GM18868 (cell line): ENCODE data around the gene CIB4.

Experiments used
- ATAC-seq: cut with Tn5 transposase; IDR thresholded peaks from one replicate; pipeline ENCODE4 v1.9.1; 2021; ENCODE audit warnings: mild to moderate bottlenecking, moderate library complexity; ENCODE audit not compliant: unreplicated experiment

Gene CIB4

GRCh38 chr2:26584191-26584590 lies 57.0 kb downstream of the CIB4 start:
- ATAC-seq, result no peak

DNA sequence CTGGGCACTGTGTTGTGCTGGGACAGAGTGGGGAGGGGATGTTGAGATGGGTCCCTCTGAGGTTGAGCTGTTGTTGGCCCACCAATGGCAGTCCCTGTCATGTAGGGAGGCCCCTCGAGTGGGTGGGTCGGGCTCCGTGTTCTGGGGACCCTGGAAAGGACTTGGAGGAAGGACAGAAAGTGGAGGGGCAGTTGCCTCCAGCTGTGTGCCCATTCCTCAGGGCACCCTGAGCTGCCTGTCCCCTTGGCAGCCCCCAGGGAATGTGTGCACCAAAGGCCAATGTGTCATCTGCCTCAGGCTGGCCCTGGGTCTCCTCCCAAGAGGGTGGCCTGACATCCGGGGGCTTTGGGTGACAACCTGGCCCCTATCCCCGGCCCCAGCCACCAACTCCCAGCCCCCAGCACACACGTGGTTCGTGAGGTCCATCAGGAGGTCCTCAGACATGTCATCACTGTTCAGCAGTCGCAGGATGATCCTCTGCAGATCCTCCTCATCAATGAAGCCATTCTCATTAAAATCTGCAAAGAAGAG lies 57.7 kb downstream of the CIB4 start:
- ATAC-seq, result no peak

DNA sequence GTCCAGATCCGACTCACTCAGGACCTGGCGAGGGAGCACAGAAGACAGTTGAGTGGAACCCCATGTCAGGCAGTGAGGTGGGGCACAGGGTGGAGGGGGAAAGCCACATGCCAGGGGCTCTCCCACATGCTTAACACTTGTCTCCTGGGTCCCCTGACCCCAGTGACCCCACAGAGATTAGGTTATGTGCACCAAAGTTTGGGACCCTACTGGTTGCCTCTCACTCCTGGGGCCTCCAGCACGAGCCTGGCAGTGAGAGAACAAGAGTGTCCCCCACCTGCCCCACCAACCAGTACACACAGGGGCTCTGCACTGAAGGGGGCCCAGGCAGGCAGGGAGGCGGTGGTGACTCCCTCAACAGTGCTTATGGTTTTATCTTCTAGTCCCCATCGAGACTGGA lies 58.3 kb downstream of the CIB4 start:
- no peak for ATAC-seq

GRCh38 chr2:26581991-26582842 lies 58.9 kb downstream of the CIB4 start:
- no peak for ATAC-seq

- ATAC-seq, result no peak
These were observed 59.7 kb downstream of the CIB4 start for GRCh38 chr2:26581266-26581990.

GRCh38 chr2:26580751-26581150 lies 60.4 kb downstream of the CIB4 start:
- ATAC-seq, result no peak

- no peak for ATAC-seq
These were observed 61.0 kb downstream of the CIB4 start for GRCh38 chr2:26580151-26580550.

DNA sequence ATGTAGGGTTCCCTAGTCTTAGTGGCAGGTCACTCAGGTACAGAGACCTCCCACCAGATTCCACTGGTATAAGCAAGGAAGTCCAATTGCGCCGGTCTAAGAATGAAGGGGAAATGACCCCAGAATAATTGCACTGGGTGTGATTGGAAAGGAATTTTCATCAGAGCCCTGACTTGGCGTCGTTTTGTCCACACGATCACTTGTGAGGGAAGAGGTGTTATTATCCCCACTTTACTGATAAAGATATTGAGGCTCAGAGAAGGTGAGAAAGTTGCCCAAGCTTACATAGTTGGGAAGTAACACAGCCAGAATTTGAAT lies 61.5 kb downstream of the CIB4 start:
- ATAC-seq, result no peak

DNA sequence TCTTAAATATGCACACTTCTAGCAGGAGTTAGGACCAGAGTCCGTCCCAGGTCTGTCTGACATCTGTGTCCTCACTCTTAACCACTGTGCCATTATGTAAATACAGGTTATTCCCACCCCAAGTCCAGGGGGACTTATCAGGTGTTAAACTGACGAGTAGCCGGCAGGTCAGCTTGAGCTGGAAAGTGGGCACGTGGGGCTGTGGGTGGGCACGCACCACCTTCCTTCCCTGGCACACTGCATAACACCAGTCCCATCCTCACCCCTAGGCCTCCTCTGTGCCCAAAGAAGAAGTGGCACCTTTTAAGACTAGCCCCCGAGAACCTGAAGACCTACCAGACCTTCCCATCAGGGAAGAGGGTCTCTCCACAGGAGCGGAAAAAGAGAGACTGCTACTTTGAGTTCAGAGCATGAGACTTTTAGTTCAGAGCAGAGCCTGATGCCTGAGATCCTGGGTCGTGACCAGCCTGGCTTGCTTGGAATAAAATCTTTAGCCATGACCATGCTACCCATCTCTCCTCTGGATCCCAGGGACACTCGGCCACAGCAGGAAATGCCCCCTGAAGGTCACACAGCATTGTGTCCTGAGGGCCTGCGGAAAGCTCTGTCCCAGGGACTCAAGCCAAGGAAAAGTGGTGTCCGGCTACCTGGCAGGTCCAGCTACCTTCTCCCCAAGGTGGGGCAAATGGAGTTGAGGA lies 62.0 kb downstream of the CIB4 start:
- ATAC-seq, result no peak

GRCh38 chr2:26578581-26578980 lies 62.6 kb downstream of the CIB4 start:
- ATAC-seq, result no peak

GRCh38 chr2:26578113-26578458 lies 63.1 kb downstream of the CIB4 start:
- ATAC-seq, result no peak

DNA sequence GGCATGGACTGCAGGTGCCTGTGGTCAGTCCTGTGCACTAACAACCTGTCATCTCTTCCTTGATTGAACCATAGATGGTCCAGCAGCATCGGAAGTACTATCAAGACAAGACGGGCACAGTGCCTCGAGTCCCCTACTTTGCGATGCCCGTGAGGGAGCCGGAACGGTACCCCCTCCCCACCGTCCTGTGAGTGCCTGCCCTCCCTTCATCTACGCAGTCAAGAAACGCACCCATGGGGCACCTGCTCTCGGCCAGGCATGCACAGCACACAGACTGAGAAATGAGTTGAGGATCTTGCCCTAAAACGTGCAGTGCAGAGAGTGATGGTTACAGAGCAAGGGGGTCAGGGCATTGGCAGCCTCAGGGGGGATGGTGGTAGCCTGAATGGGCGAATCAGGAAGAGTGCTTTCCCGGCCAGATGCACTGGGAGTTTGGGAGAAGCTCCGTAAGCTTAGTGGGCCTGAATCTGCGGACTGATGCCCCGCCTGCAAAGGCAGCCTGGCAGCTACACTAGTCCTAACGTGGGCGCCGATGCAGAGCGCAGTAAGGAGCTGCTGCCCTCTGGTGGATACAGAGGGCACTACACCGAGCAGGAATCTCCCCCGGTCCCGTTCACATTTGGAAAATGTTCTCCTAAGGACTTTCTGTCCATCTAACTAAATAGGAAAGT lies 63.6 kb downstream of the CIB4 start:
- no peak for ATAC-seq

- ATAC-seq, result no peak
These were observed 64.4 kb downstream of the CIB4 start for GRCh38 chr2:26576565-26577441.

GRCh38 chr2:26575836-26576564 lies 65.2 kb downstream of the CIB4 start:
- ATAC-seq, result no peak

DNA sequence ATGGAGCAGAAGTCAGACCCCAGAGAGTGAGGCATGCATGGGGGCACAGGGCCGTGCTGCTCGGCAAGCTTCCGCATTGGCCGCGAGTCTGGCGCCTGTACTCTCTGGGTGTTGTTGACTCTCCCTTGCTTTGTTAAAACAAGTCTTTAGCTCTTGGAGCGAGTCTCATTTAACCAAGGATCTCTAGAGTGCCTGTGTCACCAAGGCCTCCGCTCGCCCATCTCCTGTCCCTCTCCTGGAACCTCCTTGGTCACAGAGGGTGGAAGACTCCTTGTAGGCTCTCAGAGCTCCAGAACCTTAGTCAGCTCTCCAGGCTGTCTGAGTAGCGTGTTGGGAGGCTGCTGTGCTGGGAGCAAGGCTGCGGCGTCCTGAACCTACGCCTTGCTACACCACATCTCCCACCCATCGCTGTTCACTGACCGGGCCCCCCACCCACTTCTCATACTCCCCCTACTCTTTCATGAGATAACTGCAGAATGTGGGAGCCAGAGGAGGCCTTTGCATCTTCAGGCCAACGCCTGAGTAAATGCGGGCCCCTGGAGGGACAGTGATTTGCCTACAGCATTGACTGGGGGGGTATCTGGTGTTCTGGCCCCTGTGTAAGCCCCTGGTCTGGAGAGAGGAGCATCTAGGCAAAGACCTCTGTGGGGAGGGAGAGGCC lies 66.1 kb downstream of the CIB4 start:
- ATAC-seq, result no peak

- ATAC-seq, result no peak
These were observed 66.9 kb downstream of the CIB4 start for GRCh38 chr2:26574066-26574899.

DNA sequence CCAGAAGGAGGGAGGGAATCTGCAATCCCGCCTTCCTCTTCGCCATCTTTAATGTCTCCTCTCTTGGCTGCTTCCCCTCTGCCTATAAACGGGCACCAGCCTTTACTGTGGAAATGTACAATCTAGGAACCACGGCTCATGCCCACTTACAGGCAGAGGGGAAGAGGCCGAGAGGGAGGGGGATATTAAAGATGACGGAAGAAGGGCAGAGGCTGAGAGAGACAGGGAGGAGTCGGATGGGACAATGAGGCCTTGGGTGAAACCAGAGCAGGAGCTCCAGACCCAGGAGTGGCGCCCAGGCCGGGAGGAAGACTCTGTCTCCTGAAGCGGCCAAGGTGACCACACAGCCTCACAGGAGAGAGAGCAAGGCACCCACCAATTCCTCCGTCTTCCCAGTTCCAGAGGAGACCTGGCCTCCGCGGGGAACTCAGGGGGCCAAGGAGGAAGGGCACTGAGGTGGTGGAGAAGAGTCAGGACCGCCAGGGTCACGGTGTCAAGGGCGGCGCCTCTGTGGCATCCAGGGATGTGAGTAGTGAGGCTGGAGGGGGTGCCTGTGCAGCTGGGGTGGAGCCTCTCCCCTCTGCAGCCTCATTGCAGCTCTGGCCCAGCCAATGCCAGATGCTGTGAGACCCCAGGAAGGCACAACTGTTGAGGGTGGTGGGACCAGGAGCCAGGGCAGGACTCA lies 67.8 kb downstream of the CIB4 start:
- no peak for ATAC-seq

DNA sequence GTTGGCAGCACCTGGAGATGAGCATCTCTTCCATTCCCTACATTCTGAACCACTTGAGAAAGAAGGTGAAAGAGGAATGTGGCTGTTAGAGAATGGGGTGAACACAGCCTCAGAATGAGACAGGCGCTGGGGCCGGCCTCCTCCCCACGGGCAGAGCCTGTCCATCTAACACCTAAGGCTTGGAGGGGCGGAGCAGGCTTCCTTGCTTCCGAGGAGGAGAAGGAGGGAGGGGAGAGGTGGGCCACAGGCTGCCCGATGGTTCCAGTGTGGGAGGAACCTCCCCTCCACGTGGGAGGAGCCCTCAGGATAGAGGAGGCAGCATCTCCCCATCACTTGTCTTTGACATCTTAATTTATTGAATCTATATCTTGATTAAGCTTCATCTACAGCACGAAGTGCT lies 68.6 kb downstream of the CIB4 start:
- no peak for ATAC-seq
